Measurements from ENCODE around the gene RGS7BP. TPM values are rescaled to one million over a fixed set of nuclear protein-coding genes. Genes with fewer than 3 reads are reported as not detected.

RGS7BP gene
- total and polyA plus RNA-seq, 2 experiments from 2014 or later: 0.11 TPM; not detected in 1

- H3K36me3 ChIP-seq (ENCODE audit: low read depth): no peaks in the 10 kb centered on the region
- H3K4me2 ChIP-seq (ENCODE audit: unreplicated experiment): no peak overlapping the region
- no peaks in the 10 kb centered on the region for H3K9me3 ChIP-seq (ENCODE audit: low read depth)
- WGBS, 2 experiments (ENCODE audit: low coverage in 1 of 2, low lambda C conversion rate in 2 of 2, missing lambda C conversion rate in 2 of 2): 65 to 77% methylated on average over 3 of the region's 3 CpGs
- H3K4me1 ChIP-seq (ENCODE audit: insufficient read depth): no peaks in the 10 kb centered on the region
- no peak overlapping the region for H3K9ac ChIP-seq
- H2AFZ ChIP-seq: no peak overlapping the region
- TF ChIP-seq EZH2phosphoT487 (IDR thresholded peaks at IDR 0.05; ENCODE audit: insufficient read depth, low read depth) (no peak), EZH2 (IDR thresholded peaks at IDR 0.05; ENCODE audit: insufficient read depth, poor library complexity, severe bottlenecking) (no peak)
- H3K27ac ChIP-seq: no peak overlapping the region
- H3K79me2 ChIP-seq (ENCODE audit: insufficient read depth): no peaks in the 10 kb centered on the region
- H3K27me3 ChIP-seq (replicated peaks; ENCODE audit: insufficient read depth): no peaks in the 10 kb centered on the region
- no peaks in the 10 kb centered on the region; the same call in 1 of the 2 replicates for H3K9me2 ChIP-seq (ENCODE audit: insufficient read depth)
- in situ Hi-C loops (cut with MboI): no loop called here
- H3K4me3 ChIP-seq: no peak overlapping the region
- H3F3A ChIP-seq (ENCODE audit: insufficient read depth): no peaks in the 10 kb centered on the region
- H4K20me1 ChIP-seq (ENCODE audit: insufficient read depth): no peaks in the 10 kb centered on the region
- DNase-seq: peak; percentile 15
Measured at GRCh38 chr5:64653766-64654560, 148.1 kb downstream of the RGS7BP start.

- H3K27ac ChIP-seq: no peak overlapping the region
- H3K36me3 ChIP-seq (ENCODE audit: low read depth): no peaks in the 10 kb centered on the region
- in situ Hi-C loops (cut with MboI): no loop called here
- TF ChIP-seq EZH2phosphoT487 (IDR thresholded peaks at IDR 0.05; ENCODE audit: insufficient read depth, low read depth) (no peak), EZH2 (IDR thresholded peaks at IDR 0.05; ENCODE audit: insufficient read depth, poor library complexity, severe bottlenecking) (no peak)
- H3K4me3 ChIP-seq: no peak overlapping the region
- no peaks in the 10 kb centered on the region; the same call in 1 of the 2 replicates for H3K9me2 ChIP-seq (ENCODE audit: insufficient read depth)
- no peak overlapping the region for H2AFZ ChIP-seq
- no peak overlapping the region for H3K4me2 ChIP-seq (ENCODE audit: unreplicated experiment)
- no peaks in the 10 kb centered on the region for H3K27me3 ChIP-seq (replicated peaks; ENCODE audit: insufficient read depth)
- 85 to 92% methylated on average over 2 of the region's 2 CpGs for WGBS, 2 experiments (ENCODE audit: low coverage in 1 of 2, low lambda C conversion rate in 2 of 2, missing lambda C conversion rate in 2 of 2)
- H3K79me2 ChIP-seq (ENCODE audit: insufficient read depth): no peaks in the 10 kb centered on the region
- DNase-seq: no peak
- H3K9ac ChIP-seq: no peak overlapping the region
- no peaks in the 10 kb centered on the region for H3K9me3 ChIP-seq (ENCODE audit: low read depth)
- no peaks in the 10 kb centered on the region for H3K4me1 ChIP-seq (ENCODE audit: insufficient read depth)
- no peaks in the 10 kb centered on the region for H4K20me1 ChIP-seq (ENCODE audit: insufficient read depth)
- H3F3A ChIP-seq (ENCODE audit: insufficient read depth): no peaks in the 10 kb centered on the region
Measured at GRCh38 chr5:64654561-64654938, 148.7 kb downstream of the RGS7BP start.

GRCh38 chr5:64655596-64655995 lies 149.8 kb downstream of the RGS7BP start:
- no peaks in the 10 kb centered on the region for H3F3A ChIP-seq (ENCODE audit: insufficient read depth)
- H3K9me2 ChIP-seq (ENCODE audit: insufficient read depth): no peaks in the 10 kb centered on the region; the same call in 1 of the 2 replicates
- H3K9ac ChIP-seq: no peak overlapping the region
- H3K27me3 ChIP-seq (replicated peaks; ENCODE audit: insufficient read depth): 0 out of 2 replicates have a peak, but pooled peaks cover under 1% of the 10 kb centered on the region
- WGBS, 2 experiments (ENCODE audit: low coverage in 1 of 2, low lambda C conversion rate in 2 of 2, missing lambda C conversion rate in 2 of 2): 62 to 71% methylated on average over 1 of the region's 1 CpG
- DNase-seq: no peak
- no peaks in the 10 kb centered on the region for H3K36me3 ChIP-seq (ENCODE audit: low read depth)
- no peaks in the 10 kb centered on the region for H4K20me1 ChIP-seq (ENCODE audit: insufficient read depth)
- H3K4me2 ChIP-seq (ENCODE audit: unreplicated experiment): no peak overlapping the region
- no peaks in the 10 kb centered on the region for H3K9me3 ChIP-seq (ENCODE audit: low read depth)
- no peaks in the 10 kb centered on the region for H3K79me2 ChIP-seq (ENCODE audit: insufficient read depth)
- in situ Hi-C loops (cut with MboI): no loop called here
- TF ChIP-seq EZH2phosphoT487 (IDR thresholded peaks at IDR 0.05; ENCODE audit: insufficient read depth, low read depth) (no peak), EZH2 (IDR thresholded peaks at IDR 0.05; ENCODE audit: insufficient read depth, poor library complexity, severe bottlenecking) (no peak)
- no peak overlapping the region for H2AFZ ChIP-seq
- no peak overlapping the region for H3K27ac ChIP-seq
- H3K4me3 ChIP-seq: no peak overlapping the region
- H3K4me1 ChIP-seq (ENCODE audit: insufficient read depth): no peaks in the 10 kb centered on the region

- WGBS, 2 experiments (ENCODE audit: low coverage in 1 of 2, low lambda C conversion rate in 2 of 2, missing lambda C conversion rate in 2 of 2): 40 to 47% methylated on average over 3 of the region's 3 CpGs
- TF ChIP-seq EZH2phosphoT487 (IDR thresholded peaks at IDR 0.05; ENCODE audit: insufficient read depth, low read depth) (no peak), EZH2 (IDR thresholded peaks at IDR 0.05; ENCODE audit: insufficient read depth, poor library complexity, severe bottlenecking) (no peak)
- Histone ChIP-seq H3K9ac (no peak overlapping the region), H3K27ac (no peak overlapping the region), H3K4me2 (ENCODE audit: unreplicated experiment) (peak overlapping the region; percentile 34), H3K36me3 (ENCODE audit: low read depth) (no peaks in the 10 kb centered on the region), H2AFZ (no peak overlapping the region), H3K27me3 (replicated peaks; ENCODE audit: insufficient read depth) (0 out of 2 replicates have a peak, but pooled peaks cover 7% of the 10 kb centered on the region), H4K20me1 (ENCODE audit: insufficient read depth) (no peaks in the 10 kb centered on the region), H3K4me1 (ENCODE audit: insufficient read depth) (peaks cover 7% of the 10 kb centered on the region; the same call in 1 of the 2 replicates), H3K79me2 (ENCODE audit: insufficient read depth) (no peaks in the 10 kb centered on the region), H3K4me3 (0 out of 2 replicates have a peak overlapping the region, but pooled peaks have one; percentile 11), H3K9me2 (ENCODE audit: insufficient read depth) (no peaks in the 10 kb centered on the region; the same call in 1 of the 2 replicates), H3F3A (ENCODE audit: insufficient read depth) (no peaks in the 10 kb centered on the region), H3K9me3 (ENCODE audit: low read depth) (no peaks in the 10 kb centered on the region)
- DNase-seq: peak; percentile 36
- in situ Hi-C loops (cut with MboI): no loop called here
Measured at GRCh38 chr5:64659289-64659688, 153.5 kb downstream of the RGS7BP start.

Small RNA genes lying within 50 kb of the gene (small RNA-seq; reads per million reads assigned to genes)
- gene RN7SL169P (ENCODE audit: low read depth, low replicate concordance) (not detected), gene RNU6-294P (ENCODE audit: low read depth, low replicate concordance) (not detected)

Other genes starting within 250 kb of the RGS7BP start
- not detected in 2 replicates for gene SHISAL2B, start 184.5 kb downstream of the RGS7BP start, total RNA-seq (2014; rRNA removed; shearing (Covaris generic))
- not detected in 2 replicates for gene SHISAL2B, start 184.5 kb downstream of the RGS7BP start, polyA plus RNA-seq (2016; fragmentation: Nextera tagmentation; extraction: Ambion mirVana)